ENCODE measurements around the gene CAPN9.

Gene CAPN9

GRCh38 chr1:230790026-230790425 is 42.8 kb downstream of the CAPN9 start:
- H3K36me3 ChIP-seq (ENCODE audit: insufficient read depth, low read length): no peaks in the 10 kb centered on the region
- no peak overlapping the region for H3K4me2 ChIP-seq (ENCODE audit: low read length)
- no peaks in the 10 kb centered on the region for H3K4me1 ChIP-seq (ENCODE audit: insufficient read depth, low read length, severe bottlenecking)
- H4K20me1 ChIP-seq (ENCODE audit: insufficient read depth, low read length): no peaks in the 10 kb centered on the region
- H3K9me3 ChIP-seq (ENCODE audit: low read length): no peaks in the 10 kb centered on the region
- TF ChIP-seq, protein P1, sequence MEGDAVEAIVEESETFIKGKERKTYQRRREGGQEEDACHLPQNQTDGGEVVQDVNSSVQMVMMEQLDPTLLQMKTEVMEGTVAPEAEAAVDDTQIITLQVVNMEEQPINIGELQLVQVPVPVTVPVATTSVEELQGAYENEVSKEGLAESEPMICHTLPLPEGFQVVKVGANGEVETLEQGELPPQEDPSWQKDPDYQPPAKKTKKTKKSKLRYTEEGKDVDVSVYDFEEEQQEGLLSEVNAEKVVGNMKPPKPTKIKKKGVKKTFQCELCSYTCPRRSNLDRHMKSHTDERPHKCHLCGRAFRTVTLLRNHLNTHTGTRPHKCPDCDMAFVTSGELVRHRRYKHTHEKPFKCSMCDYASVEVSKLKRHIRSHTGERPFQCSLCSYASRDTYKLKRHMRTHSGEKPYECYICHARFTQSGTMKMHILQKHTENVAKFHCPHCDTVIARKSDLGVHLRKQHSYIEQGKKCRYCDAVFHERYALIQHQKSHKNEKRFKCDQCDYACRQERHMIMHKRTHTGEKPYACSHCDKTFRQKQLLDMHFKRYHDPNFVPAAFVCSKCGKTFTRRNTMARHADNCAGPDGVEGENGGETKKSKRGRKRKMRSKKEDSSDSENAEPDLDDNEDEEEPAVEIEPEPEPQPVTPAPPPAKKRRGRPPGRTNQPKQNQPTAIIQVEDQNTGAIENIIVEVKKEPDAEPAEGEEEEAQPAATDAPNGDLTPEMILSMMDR (IDR thresholded peaks at IDR 0.05; ENCODE audit: low read length): no peak
- TF ChIP-seq EZH2 (IDR thresholded peaks at IDR 0.05; ENCODE audit: borderline replicate concordance, low read length): no peak
- no peaks in the 10 kb centered on the region for H3K79me2 ChIP-seq (ENCODE audit: insufficient read depth, low read length)
- H3F3A ChIP-seq (ENCODE audit: insufficient read depth, low read length): no peaks in the 10 kb centered on the region
- H3K4me3 ChIP-seq (ENCODE audit: low read depth, low read length, poor library complexity, severe bottlenecking): no peak overlapping the region
- H3K9ac ChIP-seq (ENCODE audit: low read length): no peak overlapping the region
- H2AFZ ChIP-seq (ENCODE audit: low read length): no peak overlapping the region
- no peaks in the 10 kb centered on the region for H3K27me3 ChIP-seq (ENCODE audit: insufficient read depth, low read length)
- no peaks in the 10 kb centered on the region for H3K9me2 ChIP-seq (ENCODE audit: low read depth, low read length)
- H3K27ac ChIP-seq (ENCODE audit: low read depth, low read length, poor library complexity, severe bottlenecking): no peak overlapping the region

DNA sequence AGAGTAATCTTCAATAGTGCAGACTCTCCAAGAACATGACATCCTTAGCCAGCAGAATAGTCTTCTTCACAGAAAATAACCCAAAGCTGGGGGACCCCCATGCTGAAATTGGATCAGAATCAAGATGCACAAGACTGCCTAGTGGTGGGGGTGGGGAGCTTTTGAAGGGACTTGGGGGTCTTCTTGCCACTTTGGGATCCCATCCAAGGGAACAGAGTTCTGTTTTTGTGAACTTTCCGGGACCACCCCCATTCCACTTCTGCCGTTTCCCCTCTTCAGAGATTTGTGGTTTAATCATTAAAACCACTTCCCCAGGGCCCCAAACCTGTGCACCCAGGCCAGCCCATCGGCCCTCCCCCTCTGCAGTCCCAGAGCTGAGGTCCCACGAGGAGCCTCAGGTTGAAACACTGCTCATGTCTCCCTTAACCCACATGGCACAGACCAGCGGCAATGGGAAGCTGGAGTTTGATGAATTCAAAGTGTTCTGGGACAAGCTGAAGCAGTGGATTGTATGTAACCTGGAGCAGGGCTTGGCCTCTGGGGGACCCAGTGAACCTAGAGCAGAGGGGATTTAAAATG is 44.9 kb downstream of the CAPN9 start:
- Histone ChIP-seq H3K79me2 (ENCODE audit: insufficient read depth, low read length) (no peaks in the 10 kb centered on the region), H2AFZ (ENCODE audit: low read length) (no peak overlapping the region), H3K27me3 (ENCODE audit: insufficient read depth, low read length) (no peaks in the 10 kb centered on the region), H3K9ac (ENCODE audit: low read length) (no peak overlapping the region), H3K9me3 (ENCODE audit: low read length) (no peaks in the 10 kb centered on the region), H3K27ac (ENCODE audit: low read depth, low read length, poor library complexity, severe bottlenecking) (no peak overlapping the region), H3K4me2 (ENCODE audit: low read length) (no peak overlapping the region), H3K4me1 (ENCODE audit: insufficient read depth, low read length, severe bottlenecking) (no peaks in the 10 kb centered on the region), H3K9me2 (ENCODE audit: low read depth, low read length) (no peaks in the 10 kb centered on the region), H3F3A (ENCODE audit: insufficient read depth, low read length) (no peaks in the 10 kb centered on the region), H3K4me3 (ENCODE audit: low read depth, low read length, poor library complexity, severe bottlenecking) (no peak overlapping the region), H3K36me3 (ENCODE audit: insufficient read depth, low read length) (no peaks in the 10 kb centered on the region), H4K20me1 (ENCODE audit: insufficient read depth, low read length) (no peaks in the 10 kb centered on the region)
- TF ChIP-seq, protein P1 (IDR thresholded peaks at IDR 0.05; ENCODE audit: low read length): no peak
- no peak for TF ChIP-seq EZH2 (IDR thresholded peaks at IDR 0.05; ENCODE audit: borderline replicate concordance, low read length)

GRCh38 chr1:230792691-230793462 is 45.7 kb downstream of the CAPN9 start:
- Histone ChIP-seq H2AFZ (ENCODE audit: low read length) (no peak overlapping the region), H3F3A (ENCODE audit: insufficient read depth, low read length) (no peaks in the 10 kb centered on the region), H3K36me3 (ENCODE audit: insufficient read depth, low read length) (no peaks in the 10 kb centered on the region), H3K9me3 (ENCODE audit: low read length) (no peaks in the 10 kb centered on the region), H3K27ac (ENCODE audit: low read depth, low read length, poor library complexity, severe bottlenecking) (no peak overlapping the region), H3K4me1 (ENCODE audit: insufficient read depth, low read length, severe bottlenecking) (no peaks in the 10 kb centered on the region), H3K27me3 (ENCODE audit: insufficient read depth, low read length) (no peaks in the 10 kb centered on the region), H3K4me2 (ENCODE audit: low read length) (no peak overlapping the region), H4K20me1 (ENCODE audit: insufficient read depth, low read length) (no peaks in the 10 kb centered on the region), H3K4me3 (ENCODE audit: low read depth, low read length, poor library complexity, severe bottlenecking) (no peak overlapping the region), H3K79me2 (ENCODE audit: insufficient read depth, low read length) (no peaks in the 10 kb centered on the region), H3K9ac (ENCODE audit: low read length) (no peak overlapping the region), H3K9me2 (ENCODE audit: low read depth, low read length) (no peaks in the 10 kb centered on the region)
- TF ChIP-seq, protein P1 (IDR thresholded peaks at IDR 0.05; ENCODE audit: low read length): no peak
- TF ChIP-seq EZH2 (IDR thresholded peaks at IDR 0.05; ENCODE audit: borderline replicate concordance, low read length): no peak

Measured in OCI-LY1 (cell line).